ENCODE results near the gene LRWD1. TPM values are rescaled to one million over a fixed set of nuclear protein-coding genes. Genes with fewer than 3 reads are reported as not detected.

Gene LRWD1
- total and polyA plus RNA-seq, 2 of the 13 experiments (the other 11 are each of a cell fraction or from before 2014, with no cell fraction given) = 8.5 to 16.3 TPM

- TF ChIP-seq, protein P1, sequence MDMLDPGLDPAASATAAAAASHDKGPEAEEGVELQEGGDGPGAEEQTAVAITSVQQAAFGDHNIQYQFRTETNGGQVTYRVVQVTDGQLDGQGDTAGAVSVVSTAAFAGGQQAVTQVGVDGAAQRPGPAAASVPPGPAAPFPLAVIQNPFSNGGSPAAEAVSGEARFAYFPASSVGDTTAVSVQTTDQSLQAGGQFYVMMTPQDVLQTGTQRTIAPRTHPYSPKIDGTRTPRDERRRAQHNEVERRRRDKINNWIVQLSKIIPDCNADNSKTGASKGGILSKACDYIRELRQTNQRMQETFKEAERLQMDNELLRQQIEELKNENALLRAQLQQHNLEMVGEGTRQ (IDR thresholded peaks at IDR 0.05; ENCODE audit: low read depth, low read length) = no peak
- TF ChIP-seq, protein P1 (CRISPR knock-in tag; IDR thresholded peaks at IDR 0.05; ENCODE audit: borderline replicate concordance) = no peak
- TF ChIP-seq FLYWCH1 (CRISPR knock-in tag; IDR thresholded peaks at IDR 0.05) = no peak
- no peak for TF ChIP-seq BRF2 (CRISPR knock-in tag; IDR thresholded peaks at IDR 0.05)
Measured at GRCh38 chr7:102460467-102460866, 4.3 kb upstream of the LRWD1 start (continued).

DNA sequence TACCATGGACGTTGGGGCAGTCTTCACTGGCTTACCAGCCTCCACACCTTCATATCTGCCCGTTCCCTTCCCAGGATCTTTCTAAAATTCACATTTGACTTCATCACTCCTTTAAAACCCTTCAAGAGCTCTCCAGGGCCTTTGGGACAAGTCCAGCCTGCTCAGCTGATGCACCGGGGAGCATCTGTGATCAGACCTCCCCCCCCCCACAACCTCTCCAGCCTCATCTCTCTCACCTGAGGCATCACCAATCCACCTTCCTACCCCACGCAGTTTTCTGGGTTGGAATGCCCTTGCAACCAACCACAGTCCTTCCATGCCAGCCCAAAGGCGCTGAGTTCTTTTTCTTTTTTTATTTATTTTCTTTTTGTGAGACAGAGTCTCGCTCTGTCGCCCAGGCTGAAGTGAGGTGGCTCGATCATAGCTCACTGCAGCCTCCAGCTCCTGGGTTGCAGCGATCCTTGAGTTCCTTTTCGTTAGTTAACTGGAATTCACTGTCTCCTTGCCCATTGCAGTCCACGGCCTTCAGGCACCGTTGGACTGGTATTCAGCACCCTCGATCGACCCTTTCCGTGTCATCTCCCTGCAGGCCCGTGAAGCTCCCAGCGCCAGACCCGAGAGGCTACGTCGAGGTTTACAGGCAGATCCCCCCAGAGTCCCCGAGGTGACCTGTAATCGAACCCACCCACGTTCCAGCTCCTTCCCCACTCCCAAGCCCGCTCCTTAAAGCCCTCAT is 775 bp upstream of the LRWD1 start:
- no peak for FAIRE-seq
- Histone ChIP-seq H2AFZ (ENCODE audit: low read length) (peak overlapping the region; percentile 93), H3K4me1 (ENCODE audit: insufficient read depth, low read length) (peaks cover 23% of the 10 kb centered on the region), H3K27ac (ENCODE audit: extremely low read length, insufficient read depth, low read length) (peak overlapping the region; percentile 59), H3K36me3 (replicated peaks in 1 of 2; ENCODE audit: control insufficient read depth in 1 of 2, insufficient read depth in 2 of 2, low read length in 2 of 2) (peaks cover 4 to 7% of the 10 kb centered on the region in 2 experiments; a peak in 2 of 5 replicates), H3K27me3 (ENCODE audit: control insufficient read depth in 1 of 2, insufficient read depth in 2 of 2, low read length in 2 of 2) (peaks cover 0 to 5% of the 10 kb centered on the region in 2 experiments; a peak in 2 of 5 replicates), H3K4me3 (replicated peaks in 1 of 3; ENCODE audit: insufficient read depth in 1 of 3, low read depth in 2 of 3, low read length in 3 of 3) (peak overlapping the region; percentile 93 to 100 (median 94)), H3K9ac (ENCODE audit: insufficient read depth, low read depth, low read length) (peak overlapping the region; percentile 95), H3K79me2 (ENCODE audit: insufficient read depth, low read length) (peaks cover 14% of the 10 kb centered on the region), H3K9me3 (ENCODE audit: low read length) (no peaks in the 10 kb centered on the region), H4K20me1 (ENCODE audit: insufficient read depth, low read length) (no peaks in the 10 kb centered on the region), H3K4me2 (ENCODE audit: low read depth, low read length) (peak overlapping the region; percentile 87)
- POLR2A ChIA-PET = interaction anchor here (1.9 kb wide), 1 partner anchor 12 kb away, joined by 4 read pairs; no protein-coding TSS in a partner anchor
- 5% methylated on average over 24 of the region's 24 CpGs for WGBS (ENCODE audit: low lambda C conversion rate)
- peak; percentile 4; the same call in 1 of the 3 replicates for ATAC-seq
- CTCF ChIA-PET (ENCODE audit: low intra/inter-chr PET ratio, low total read pairs) = no interaction called here
- in situ Hi-C loops (cut with HindIII; ENCODE audit: extremely low pct_ligation_motif_present, low pct_unique_long_range_greater_than_20kb) = no loop called here
- no peak for DNase-seq (ENCODE audit: low spot score)
- BruUV-seq (replicated peaks) = TSS peak; percentile 56
- intact Hi-C loops (cut with micrococcal nuclease; ENCODE audit: unreplicated experiment) = no loop called here
- TF ChIP-seq ZBTB42 (CRISPR knock-in tag; IDR thresholded peaks at IDR 0.05) (no peak), MTERF4 (CRISPR knock-in tag; IDR thresholded peaks at IDR 0.05) (0 out of 2 replicates have a peak, but pooled peaks have one; percentile 16), ZFP91 (CRISPR knock-in tag; IDR thresholded peaks at IDR 0.05; ENCODE audit: borderline replicate concordance) (no peak), NFAT5 (CRISPR knock-in tag; IDR thresholded peaks at IDR 0.05) (no peak)
